ENCODE results near the gene LRRC31.
A peak's percentile ranks its signal among the peaks of the same experiment; 100 is the strongest.

LRRC31 gene

GRCh38 chr3:169813757-169814517 is 55.8 kb downstream of the LRRC31 start:
- peaks cover 12% of the 10 kb centered on the region for H3K27me3 ChIP-seq
- peak overlapping the region; percentile 61 to 66 for H3K4me3 ChIP-seq (ENCODE audit: low read depth in 1 of 2, low read length in 1 of 2)
- H3K27ac ChIP-seq = no peak overlapping the region
- peaks cover 29 to 31% of the 10 kb centered on the region in 2 experiments for H3K4me1 ChIP-seq (ENCODE audit: control insufficient read depth in 1 of 2, insufficient read depth in 1 of 2, low read depth in 1 of 2, low read length in 1 of 2)
- H3K36me3 ChIP-seq = no peaks in the 10 kb centered on the region
- no peak for TF ChIP-seq CTCF (IDR thresholded peaks at IDR 0.05)
- no peaks in the 10 kb centered on the region for H3K9me3 ChIP-seq

GRCh38 chr3:169813278-169813677 is 56.5 kb downstream of the LRRC31 start:
- H3K27ac ChIP-seq = no peak overlapping the region
- H3K36me3 ChIP-seq = no peaks in the 10 kb centered on the region
- TF ChIP-seq CTCF (IDR thresholded peaks at IDR 0.05) = no peak
- H3K9me3 ChIP-seq = no peaks in the 10 kb centered on the region
- peak overlapping the region; percentile 61 to 66 for H3K4me3 ChIP-seq (ENCODE audit: low read depth in 1 of 2, low read length in 1 of 2)
- peaks cover 29 to 31% of the 10 kb centered on the region in 2 experiments for H3K4me1 ChIP-seq (ENCODE audit: control insufficient read depth in 1 of 2, insufficient read depth in 1 of 2, low read depth in 1 of 2, low read length in 1 of 2)
- peaks cover 12% of the 10 kb centered on the region for H3K27me3 ChIP-seq

- peak within 1 kb of the TSS; percentile 61 to 66 for H3K4me3 ChIP-seq (ENCODE audit: low read depth in 1 of 2, low read length in 1 of 2)
- H3K36me3 ChIP-seq = no peaks in the 10 kb centered on the region
- peaks cover 29 to 31% of the 10 kb centered on the region in 2 experiments for H3K4me1 ChIP-seq (ENCODE audit: control insufficient read depth in 1 of 2, insufficient read depth in 1 of 2, low read depth in 1 of 2, low read length in 1 of 2)
- TF ChIP-seq CTCF (IDR thresholded peaks at IDR 0.05) = no peak
- peaks cover 12% of the 10 kb centered on the region for H3K27me3 ChIP-seq
- H3K27ac ChIP-seq = peak within 1 kb of the TSS; percentile 13
- no peaks in the 10 kb centered on the region for H3K9me3 ChIP-seq
Observed at GRCh38 chr3:169812332-169813235, 57.2 kb downstream of the LRRC31 start, which contains the start of the genes LRRC34 and LRRIQ4. LRRC34 (minus strand) TSS chr3:169812904; CDS start chr3:169812548, 356 bp downstream. LRRIQ4 (plus strand) TSS chr3:169812870; CDS start chr3:169821922, 9,052 bp downstream.

GRCh38 chr3:169811631-169812331 is 58.0 kb downstream of the LRRC31 start:
- Histone ChIP-seq H3K36me3 (no peaks in the 10 kb centered on the region), H3K4me1 (ENCODE audit: control insufficient read depth in 1 of 2, insufficient read depth in 1 of 2, low read depth in 1 of 2, low read length in 1 of 2) (peaks cover 29 to 31% of the 10 kb centered on the region in 2 experiments), H3K27me3 (peaks cover 12% of the 10 kb centered on the region), H3K27ac (no peak overlapping the region), H3K4me3 (ENCODE audit: low read depth in 1 of 2, low read length in 1 of 2) (peak overlapping the region; percentile 61 to 66), H3K9me3 (no peaks in the 10 kb centered on the region)
- no peak for TF ChIP-seq CTCF (IDR thresholded peaks at IDR 0.05)

GRCh38 chr3:169809230-169809795 is 60.4 kb downstream of the LRRC31 start:
- no peak for TF ChIP-seq CTCF (IDR thresholded peaks at IDR 0.05)
- no peak overlapping the region for H3K4me3 ChIP-seq (ENCODE audit: low read depth in 1 of 2, low read length in 1 of 2)
- H3K4me1 ChIP-seq (ENCODE audit: control insufficient read depth in 1 of 2, insufficient read depth in 1 of 2, low read depth in 1 of 2, low read length in 1 of 2) = peaks cover 29 to 31% of the 10 kb centered on the region in 2 experiments
- H3K27ac ChIP-seq = no peak overlapping the region
- no peaks in the 10 kb centered on the region for H3K9me3 ChIP-seq
- no peaks in the 10 kb centered on the region for H3K36me3 ChIP-seq
- H3K27me3 ChIP-seq = peaks cover 12% of the 10 kb centered on the region
